ENCODE measurements around the gene METTL6. TPM values are rescaled to one million over a fixed set of nuclear protein-coding genes. Genes with fewer than 3 reads are reported as not detected.

The METTL6 gene
- total and polyA plus RNA-seq, 2 donors (not counting 1 experiment from before 2014, with no cell fraction given), result 25.7 to 37.3 TPM

DNA sequence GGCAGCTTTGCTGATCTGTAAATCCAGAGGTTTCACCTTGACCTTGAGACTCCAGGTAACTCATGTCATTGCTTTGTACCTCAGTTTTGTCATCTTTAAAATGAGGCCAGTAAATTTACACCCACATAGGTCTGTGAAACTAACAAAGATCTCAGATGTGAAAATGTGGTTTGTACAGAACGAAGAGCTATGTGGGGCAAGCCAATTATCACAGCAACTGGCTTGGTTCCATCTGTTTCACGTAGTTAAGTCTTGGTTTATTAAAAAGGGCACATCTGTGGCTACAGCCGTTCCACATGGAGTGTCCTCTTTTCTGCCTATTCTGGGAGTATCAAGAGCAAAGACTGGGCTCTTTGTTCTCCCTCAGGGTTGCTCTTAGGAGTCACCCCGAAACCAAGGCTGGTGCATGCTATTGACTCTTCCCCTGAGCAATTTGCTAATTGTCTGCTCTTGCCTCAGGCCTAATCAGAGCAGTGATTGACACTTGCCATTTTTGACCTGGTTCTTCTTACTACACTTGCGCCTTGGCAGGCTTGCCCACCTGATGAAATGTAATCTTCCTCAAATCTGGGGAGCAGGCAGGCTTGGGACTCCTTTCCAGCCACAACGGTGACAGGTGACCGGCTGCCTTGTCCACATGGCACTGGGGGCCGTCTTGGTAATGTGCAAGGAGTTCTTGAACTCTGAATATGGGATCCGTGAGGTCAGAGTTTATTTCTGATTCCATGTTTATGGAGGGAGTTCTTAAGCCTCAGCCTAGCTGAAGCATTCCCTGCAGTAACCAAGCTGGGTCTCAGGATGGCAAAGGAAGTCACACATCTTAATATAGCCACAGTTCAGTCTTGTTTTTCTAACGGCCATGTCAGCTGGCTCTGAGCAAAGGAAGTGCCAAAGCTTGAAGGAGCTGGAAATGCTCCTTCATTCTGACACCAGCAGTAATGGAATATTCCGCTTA is 40.2 kb upstream of the METTL6 start:
- Histone ChIP-seq H3K4me1 (ENCODE audit: control insufficient read depth, extremely low read depth, insufficient read depth, low read length) (no peaks in the 10 kb centered on the region), H3K4me2 (ENCODE audit: extremely low read depth, insufficient read depth, low read length) (no peak overlapping the region), H2AFZ (ENCODE audit: low read length) (no peak overlapping the region), H3K9me3 (ENCODE audit: control insufficient read depth, insufficient read depth, low read depth, low read length) (no peaks in the 10 kb centered on the region), H3K79me2 (ENCODE audit: control insufficient read depth, insufficient read depth, low read length) (no peaks in the 10 kb centered on the region), H3K27me3 (ENCODE audit: control insufficient read depth, insufficient read depth, low read length) (no peaks in the 10 kb centered on the region), H4K20me1 (ENCODE audit: control insufficient read depth, extremely low read depth, insufficient read depth, low read length) (no peaks in the 10 kb centered on the region), H3K27ac (ENCODE audit: insufficient read depth, low read length) (no peak overlapping the region), H3K36me3 (ENCODE audit: control insufficient read depth, insufficient read depth, low read length) (no peaks in the 10 kb centered on the region), H3K4me3 (replicated peaks in 1 of 4; ENCODE audit: control extremely low read depth in 1 of 4, insufficient read depth in 1 of 4, low read depth in 3 of 4, low read length in 4 of 4) (no peak overlapping the region), H3K9ac (ENCODE audit: insufficient read depth, low read length) (no peak overlapping the region)
- TF ChIP-seq EZH2 (IDR thresholded peaks at IDR 0.05; ENCODE audit: low read length, missing control alignments), result no peak
- TF ChIP-seq, protein P1, sequence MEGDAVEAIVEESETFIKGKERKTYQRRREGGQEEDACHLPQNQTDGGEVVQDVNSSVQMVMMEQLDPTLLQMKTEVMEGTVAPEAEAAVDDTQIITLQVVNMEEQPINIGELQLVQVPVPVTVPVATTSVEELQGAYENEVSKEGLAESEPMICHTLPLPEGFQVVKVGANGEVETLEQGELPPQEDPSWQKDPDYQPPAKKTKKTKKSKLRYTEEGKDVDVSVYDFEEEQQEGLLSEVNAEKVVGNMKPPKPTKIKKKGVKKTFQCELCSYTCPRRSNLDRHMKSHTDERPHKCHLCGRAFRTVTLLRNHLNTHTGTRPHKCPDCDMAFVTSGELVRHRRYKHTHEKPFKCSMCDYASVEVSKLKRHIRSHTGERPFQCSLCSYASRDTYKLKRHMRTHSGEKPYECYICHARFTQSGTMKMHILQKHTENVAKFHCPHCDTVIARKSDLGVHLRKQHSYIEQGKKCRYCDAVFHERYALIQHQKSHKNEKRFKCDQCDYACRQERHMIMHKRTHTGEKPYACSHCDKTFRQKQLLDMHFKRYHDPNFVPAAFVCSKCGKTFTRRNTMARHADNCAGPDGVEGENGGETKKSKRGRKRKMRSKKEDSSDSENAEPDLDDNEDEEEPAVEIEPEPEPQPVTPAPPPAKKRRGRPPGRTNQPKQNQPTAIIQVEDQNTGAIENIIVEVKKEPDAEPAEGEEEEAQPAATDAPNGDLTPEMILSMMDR (conservative IDR thresholded peaks at IDR 0.05 in 1 of 2, IDR thresholded peaks at IDR 0.05 in 1 of 2; ENCODE audit: low read depth in 1 of 2, low read length in 2 of 2), result no peak
- DNase-seq (ENCODE audit: low read depth in 2 of 2), result no peak

DNA sequence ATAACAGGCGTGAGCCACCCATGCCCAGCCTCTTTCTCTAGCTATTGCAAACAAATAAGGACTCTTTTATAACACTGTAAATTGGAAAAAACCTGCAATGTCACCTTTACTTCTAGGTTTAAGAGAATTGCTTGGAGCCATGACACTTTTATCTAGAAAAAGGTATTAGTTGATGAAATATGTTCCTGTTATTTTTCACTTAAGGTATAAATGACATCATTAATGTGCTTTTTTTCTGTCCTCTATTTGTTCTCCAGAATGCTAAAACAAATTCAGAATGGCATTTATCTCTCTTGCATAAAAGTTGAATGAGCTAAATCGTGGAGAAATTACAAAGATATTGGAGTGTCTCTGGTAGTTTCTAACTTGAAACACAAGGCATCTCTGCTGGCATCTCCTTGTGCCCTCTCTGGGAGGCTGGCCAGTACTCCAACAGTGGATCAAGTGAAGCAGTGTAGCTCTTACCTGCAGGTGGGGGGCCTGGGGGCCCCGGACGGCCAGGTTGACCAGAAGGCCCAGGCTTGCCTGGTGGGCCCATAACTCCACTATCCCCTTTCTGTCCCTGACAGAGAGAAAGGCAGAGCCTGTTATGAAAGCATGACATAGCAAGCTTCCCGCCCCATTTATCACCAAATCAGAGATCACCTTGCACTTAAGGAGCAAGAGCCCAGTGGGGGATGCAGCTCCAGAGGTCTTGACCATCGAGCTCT is 38.7 kb upstream of the METTL6 start:
- no peak overlapping the region for H3K4me3 ChIP-seq (replicated peaks in 1 of 4; ENCODE audit: control extremely low read depth in 1 of 4, insufficient read depth in 1 of 4, low read depth in 3 of 4, low read length in 4 of 4)
- H3K27ac ChIP-seq (ENCODE audit: insufficient read depth, low read length), result no peak overlapping the region
- DNase-seq (ENCODE audit: low read depth in 2 of 2), result no peak
- no peaks in the 10 kb centered on the region for H4K20me1 ChIP-seq (ENCODE audit: control insufficient read depth, extremely low read depth, insufficient read depth, low read length)
- H3K27me3 ChIP-seq (ENCODE audit: control insufficient read depth, insufficient read depth, low read length), result no peaks in the 10 kb centered on the region
- H3K4me1 ChIP-seq (ENCODE audit: control insufficient read depth, extremely low read depth, insufficient read depth, low read length), result no peaks in the 10 kb centered on the region
- H3K4me2 ChIP-seq (ENCODE audit: extremely low read depth, insufficient read depth, low read length), result no peak overlapping the region
- no peak overlapping the region for H3K9ac ChIP-seq (ENCODE audit: insufficient read depth, low read length)
- no peaks in the 10 kb centered on the region for H3K79me2 ChIP-seq (ENCODE audit: control insufficient read depth, insufficient read depth, low read length)
- TF ChIP-seq, protein P1 (conservative IDR thresholded peaks at IDR 0.05 in 1 of 2, IDR thresholded peaks at IDR 0.05 in 1 of 2; ENCODE audit: low read depth in 1 of 2, low read length in 2 of 2), result no peak
- no peak for TF ChIP-seq EZH2 (IDR thresholded peaks at IDR 0.05; ENCODE audit: low read length, missing control alignments)
- no peaks in the 10 kb centered on the region for H3K9me3 ChIP-seq (ENCODE audit: control insufficient read depth, insufficient read depth, low read depth, low read length)
- H3K36me3 ChIP-seq (ENCODE audit: control insufficient read depth, insufficient read depth, low read length), result no peaks in the 10 kb centered on the region
- H2AFZ ChIP-seq (ENCODE audit: low read length), result no peak overlapping the region

DNA sequence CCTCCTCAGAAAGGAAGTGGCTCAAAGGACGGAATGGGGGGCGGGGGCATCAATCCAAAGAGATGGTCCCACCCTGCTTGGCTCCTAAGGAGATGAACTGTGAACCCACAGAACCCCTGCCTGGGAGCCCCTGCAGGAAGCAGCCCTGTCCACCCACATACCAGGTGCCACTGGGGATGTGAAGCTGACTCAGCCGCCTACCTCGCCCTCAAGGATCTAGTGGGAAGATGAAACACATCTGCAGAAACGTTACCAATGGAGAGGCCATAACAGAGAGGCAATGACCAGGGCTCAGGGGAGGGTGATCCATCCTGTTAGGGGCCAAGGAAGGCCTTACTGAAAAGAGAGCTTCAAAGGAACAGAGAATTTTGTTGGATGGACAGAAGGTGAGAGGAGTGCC is 35.1 kb upstream of the METTL6 start:
- DNase-seq (ENCODE audit: low read depth in 2 of 2), result no peak
- H3K9ac ChIP-seq (ENCODE audit: insufficient read depth, low read length), result no peak overlapping the region
- no peaks in the 10 kb centered on the region for H3K27me3 ChIP-seq (ENCODE audit: control insufficient read depth, insufficient read depth, low read length)
- no peaks in the 10 kb centered on the region for H3K36me3 ChIP-seq (ENCODE audit: control insufficient read depth, insufficient read depth, low read length)
- H3K4me3 ChIP-seq (replicated peaks in 1 of 4; ENCODE audit: control extremely low read depth in 1 of 4, insufficient read depth in 1 of 4, low read depth in 3 of 4, low read length in 4 of 4), result no peak overlapping the region
- TF ChIP-seq, protein P1 (conservative IDR thresholded peaks at IDR 0.05 in 1 of 2, IDR thresholded peaks at IDR 0.05 in 1 of 2; ENCODE audit: low read depth in 1 of 2, low read length in 2 of 2), result no peak
- no peak for TF ChIP-seq EZH2 (IDR thresholded peaks at IDR 0.05; ENCODE audit: low read length, missing control alignments)
- H3K79me2 ChIP-seq (ENCODE audit: control insufficient read depth, insufficient read depth, low read length), result no peaks in the 10 kb centered on the region
- no peak overlapping the region for H3K4me2 ChIP-seq (ENCODE audit: extremely low read depth, insufficient read depth, low read length)
- no peak overlapping the region for H3K27ac ChIP-seq (ENCODE audit: insufficient read depth, low read length)
- no peaks in the 10 kb centered on the region for H3K4me1 ChIP-seq (ENCODE audit: control insufficient read depth, extremely low read depth, insufficient read depth, low read length)
- H2AFZ ChIP-seq (ENCODE audit: low read length), result no peak overlapping the region
- no peaks in the 10 kb centered on the region for H4K20me1 ChIP-seq (ENCODE audit: control insufficient read depth, extremely low read depth, insufficient read depth, low read length)
- H3K9me3 ChIP-seq (ENCODE audit: control insufficient read depth, insufficient read depth, low read depth, low read length), result no peaks in the 10 kb centered on the region
